Left lung (tissue), 10 donors: Measurements from ENCODE around the gene PGBD5. TPM values are rescaled to one million over a fixed set of nuclear protein-coding genes. Genes with fewer than 3 reads are reported as not detected.
"Not testable (repeated sequence)": the region's sequence is repeated elsewhere in the genome, so short reads cannot be mapped to it uniquely, and the experiment has no call there.

Experiments
- ATAC-seq: fragments of 200-7000 bp; cut with Tn5 transposase; one replicate; pipeline ENCODE4 v1.9.1; 2020; ENCODE audit warnings: moderate library complexity
- DNase-seq, 4 donors: peaks; one replicate each; pipeline ENCODE4 v3.0.0-alpha.2; 2013 to 2020
- H3K27ac ChIP-seq, 2 donors: fragments of 200-600 bp; sonication (generic) in 1 of 2; one replicate each; pipeline versions ENCODE4 v1.5.0 to v1.8.0; 2020 to 2021
- H3K27me3 ChIP-seq, 2 donors: fragments of 200-600 bp; sonication (generic) in 1 of 2; one replicate each; pipeline versions ENCODE4 v1.5.0 to v1.8.0; 2020 to 2021
- H3K36me3 ChIP-seq, 2 donors: fragments of 200-600 bp; sonication (generic) in 1 of 2; one replicate each; pipeline versions ENCODE4 v1.5.0 to v1.8.0; 2020 to 2021
- H3K4me1 ChIP-seq, 2 donors: fragments of 200-600 bp; one replicate each; pipeline ENCODE4 v1.8.0; 2021
- H3K4me3 ChIP-seq, 2 donors: fragments of 200-600 bp; sonication (generic) in 1 of 2; one replicate each; pipeline versions ENCODE4 v1.5.0 to v1.8.0; 2020 to 2021; ENCODE audit warnings: mild to moderate bottlenecking in 1 of 2
- H3K9me3 ChIP-seq, 2 donors: fragments of 200-600 bp; sonication (generic) in 1 of 2; one replicate each; pipeline versions ENCODE4 v1.5.0 to v1.8.0; 2020 to 2021
- intact Hi-C, 2 donors: fragments of 100-400 bp; cut with DNase I; formaldehyde crosslinking; loops; one replicate each; pipeline versions ENCODE4 v1.11.2 to v1.14.2; 2022
- polyA plus RNA-seq, 6 donors: library from polyadenylated mRNA; unstranded; fragments of 120-200 nt; gene quantifications; one replicate each; pipeline ENCODE4 v1.2.1, GENCODE V29; 2013; ENCODE audit not compliant: insufficient read length in 6 of 6
- total RNA-seq, 2 donors: library from RNA; stranded (reverse); fragmentation: NEBNext Ultra II Directional; extraction: Animal tissue kit (Norgen Biotek cat#: 25700); gene quantifications; one replicate each; pipeline ENCODE4 v1.2.1, GENCODE V29; 2021
- TF ChIP-seq, protein P1 (sequence below), 2 donors: fragments of 200-600 bp; sonication (generic) in 1 of 2; IDR thresholded peaks; one replicate each; pipeline versions ENCODE4 v1.5.0 to v1.8.0; 2021; ENCODE audit warnings: antibody characterized with exemption in 2 of 2
- donor health status: DM: no; HTN: yes; CAD: no.
- donor health status: DM: no; HTN: no; CAD: no.

PGBD5 gene
- total and polyA plus RNA-seq, 8 donors: 2.3 to 10.1 (median 4.8) TPM

GRCh38 chr1:230422221-230422981 is 3.7 kb downstream of the PGBD5 start:
- no peak overlapping the region for H3K4me3 ChIP-seq
- H3K27me3 ChIP-seq: peaks cover 27 to 85% of the 10 kb centered on the region in 2 donors
- DNase-seq (no peak), ATAC-seq (no peak)
- TF ChIP-seq, protein P1, sequence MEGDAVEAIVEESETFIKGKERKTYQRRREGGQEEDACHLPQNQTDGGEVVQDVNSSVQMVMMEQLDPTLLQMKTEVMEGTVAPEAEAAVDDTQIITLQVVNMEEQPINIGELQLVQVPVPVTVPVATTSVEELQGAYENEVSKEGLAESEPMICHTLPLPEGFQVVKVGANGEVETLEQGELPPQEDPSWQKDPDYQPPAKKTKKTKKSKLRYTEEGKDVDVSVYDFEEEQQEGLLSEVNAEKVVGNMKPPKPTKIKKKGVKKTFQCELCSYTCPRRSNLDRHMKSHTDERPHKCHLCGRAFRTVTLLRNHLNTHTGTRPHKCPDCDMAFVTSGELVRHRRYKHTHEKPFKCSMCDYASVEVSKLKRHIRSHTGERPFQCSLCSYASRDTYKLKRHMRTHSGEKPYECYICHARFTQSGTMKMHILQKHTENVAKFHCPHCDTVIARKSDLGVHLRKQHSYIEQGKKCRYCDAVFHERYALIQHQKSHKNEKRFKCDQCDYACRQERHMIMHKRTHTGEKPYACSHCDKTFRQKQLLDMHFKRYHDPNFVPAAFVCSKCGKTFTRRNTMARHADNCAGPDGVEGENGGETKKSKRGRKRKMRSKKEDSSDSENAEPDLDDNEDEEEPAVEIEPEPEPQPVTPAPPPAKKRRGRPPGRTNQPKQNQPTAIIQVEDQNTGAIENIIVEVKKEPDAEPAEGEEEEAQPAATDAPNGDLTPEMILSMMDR (IDR thresholded peaks at IDR 0.05): no peak
- peaks cover 7 to 11% of the 10 kb centered on the region in 2 donors for H3K4me1 ChIP-seq
- no peak overlapping the region for H3K27ac ChIP-seq
- intact Hi-C loops: no loop called here
- no peaks in the 10 kb centered on the region for H3K36me3 ChIP-seq
- peaks cover 0 to 4% of the 10 kb centered on the region in 2 donors for H3K9me3 ChIP-seq

DNA sequence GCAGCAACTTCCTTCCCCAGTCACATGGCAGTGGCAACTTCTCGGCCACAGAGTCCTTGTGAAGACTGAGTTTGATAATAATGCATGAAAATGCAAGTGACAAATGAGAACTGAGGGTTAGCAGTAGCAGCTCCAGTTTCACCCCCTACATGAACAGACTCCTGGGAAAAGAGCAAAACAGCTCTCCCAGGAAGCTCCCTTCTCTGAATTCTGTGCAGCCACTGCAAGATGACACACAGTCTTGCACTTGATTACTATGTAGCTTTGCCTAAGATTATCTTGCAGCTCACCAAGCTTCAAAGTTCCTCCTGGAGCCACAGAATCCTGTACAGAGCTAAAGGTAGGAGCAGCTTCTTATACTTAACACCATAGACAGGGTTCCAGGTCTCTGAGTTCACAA is 4.7 kb downstream of the PGBD5 start:
- Histone ChIP-seq H3K27me3 (peaks cover 23 to 85% of the 10 kb centered on the region in 2 donors), H3K9me3 (peaks cover 0 to 4% of the 10 kb centered on the region in 2 donors), H3K4me3 (no peak overlapping the region), H3K4me1 (peaks cover 7 to 11% of the 10 kb centered on the region in 2 donors), H3K27ac (no peak overlapping the region), H3K36me3 (no peaks in the 10 kb centered on the region)
- DNase-seq (no peak), ATAC-seq (no peak)
- TF ChIP-seq, protein P1 (IDR thresholded peaks at IDR 0.05): no peak
- intact Hi-C loops: no loop called here

GRCh38 chr1:230420372-230420771 is 5.8 kb downstream of the PGBD5 start:
- DNase-seq, ATAC-seq, H3K4me3 ChIP-seq, H3K4me1 ChIP-seq, intact Hi-C loops, H3K27ac ChIP-seq, H3K36me3 ChIP-seq, H3K9me3 ChIP-seq: not testable (repeated sequence)
- peaks cover 20 to 82% of the 10 kb centered on the region in 2 donors for H3K27me3 ChIP-seq

DNA sequence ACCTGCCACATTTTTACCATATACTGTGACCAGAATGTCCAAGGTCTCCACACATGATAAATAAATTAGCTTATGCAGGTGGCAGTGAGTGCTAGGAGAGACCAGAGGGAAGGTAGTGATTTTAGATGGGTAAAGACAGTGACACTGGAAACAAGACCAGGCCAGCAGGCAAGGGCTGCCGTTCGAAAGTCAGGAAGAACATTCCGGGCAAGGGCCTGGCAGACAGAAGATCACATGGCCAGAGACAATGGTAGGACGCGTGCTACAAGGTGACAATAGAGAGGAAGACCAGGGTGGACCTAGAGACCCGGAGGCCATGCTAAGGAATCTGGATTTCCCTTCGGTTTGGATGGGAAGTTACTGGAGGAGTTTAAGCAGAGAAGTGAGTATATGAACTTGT is 9.7 kb downstream of the PGBD5 start:
- Histone ChIP-seq H3K27me3 (peaks cover 0 to 43% of the 10 kb centered on the region in 2 donors), H3K36me3 (no peaks in the 10 kb centered on the region), H3K9me3 (peaks cover 0 to 4% of the 10 kb centered on the region in 2 donors), H3K4me3 (no peak overlapping the region), H3K27ac (no peak overlapping the region), H3K4me1 (no peaks in the 10 kb centered on the region)
- ATAC-seq (no peak), DNase-seq (no peak)
- TF ChIP-seq, protein P1 (IDR thresholded peaks at IDR 0.05): no peak
- intact Hi-C loops: no loop called here

GRCh38 chr1:230415405-230416132 is 10.6 kb downstream of the PGBD5 start:
- ATAC-seq (no peak), DNase-seq (no peak)
- Histone ChIP-seq H3K36me3 (no peaks in the 10 kb centered on the region), H3K4me3 (no peak overlapping the region), H3K9me3 (peaks cover 0 to 4% of the 10 kb centered on the region in 2 donors), H3K4me1 (no peaks in the 10 kb centered on the region), H3K27ac (no peak overlapping the region), H3K27me3 (peaks cover 0 to 34% of the 10 kb centered on the region in 2 donors)
- TF ChIP-seq, protein P1 (IDR thresholded peaks at IDR 0.05): no peak
- intact Hi-C loops: no loop called here
